ENCODE results near the gene NEURL3. TPM values are rescaled to one million over a fixed set of nuclear protein-coding genes. Genes with fewer than 3 reads are reported as not detected.
"Not testable (repeated sequence)": the region's sequence is repeated elsewhere in the genome, so short reads cannot be mapped to it uniquely, and the experiment has no call there.

The NEURL3 gene, protein sequence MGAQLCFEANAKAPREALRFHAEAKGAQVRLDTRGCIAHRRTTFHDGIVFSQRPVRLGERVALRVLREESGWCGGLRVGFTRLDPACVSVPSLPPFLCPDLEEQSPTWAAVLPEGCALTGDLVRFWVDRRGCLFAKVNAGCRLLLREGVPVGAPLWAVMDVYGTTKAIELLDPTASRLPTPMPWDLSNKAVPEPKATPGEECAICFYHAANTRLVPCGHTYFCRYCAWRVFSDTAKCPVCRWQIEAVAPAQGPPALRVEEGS
- 0.29 TPM for total RNA-seq
- long read RNA-seq, partial matches to known transcripts = 0 of 1 reads
- long read RNA-seq, other reads (novel, unspliced or antisense) = 1 of 1 reads

DNA sequence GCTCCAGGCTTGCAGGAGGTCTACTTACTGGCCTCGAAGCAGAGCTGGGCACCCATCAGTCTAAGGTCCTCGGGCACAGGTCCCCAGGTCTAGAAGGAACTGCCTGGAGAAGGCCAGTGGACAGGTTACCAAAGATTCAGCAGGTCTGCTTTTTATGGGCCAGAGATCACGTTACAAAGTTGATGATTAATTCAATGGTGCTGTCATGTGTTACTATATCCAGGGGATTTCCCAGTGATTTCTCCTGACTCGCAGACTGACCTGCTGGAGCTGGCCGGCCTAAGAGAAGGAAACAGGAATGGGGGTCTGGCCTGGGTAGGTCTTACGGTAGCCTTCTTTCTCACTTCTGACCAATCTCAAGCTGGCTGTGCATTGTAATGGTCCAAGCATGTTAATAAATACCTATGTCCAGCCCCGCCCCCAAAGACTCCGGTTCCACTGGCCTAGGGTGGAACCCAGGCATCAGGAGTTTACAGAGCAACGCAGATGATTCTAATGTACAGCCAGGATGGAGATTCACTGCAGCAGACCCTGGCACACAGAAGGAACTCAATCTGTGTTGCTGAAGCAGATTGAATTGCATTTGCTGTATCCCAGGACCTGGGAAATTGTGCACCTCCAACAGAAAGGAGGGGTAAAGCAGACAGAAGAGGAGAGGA lies at the start of gene NEURL3:
TSS of gene NEURL3 (minus strand) at position 127 of the 659 bp plus-strand sequence. CDS start at position 56, 71 bp downstream.
- Histone ChIP-seq H3K36me3 (no peaks in the 10 kb centered on the region), H3K27me3 (peaks cover 9% of the 10 kb centered on the region), H3K27ac (no peak within 1 kb of the TSS), H3K9me3 (no peaks in the 10 kb centered on the region), H3K4me1 (peaks cover 34% of the 10 kb centered on the region), H3K4me3 (no peak within 1 kb of the TSS)
- TF ChIP-seq, protein P1, sequence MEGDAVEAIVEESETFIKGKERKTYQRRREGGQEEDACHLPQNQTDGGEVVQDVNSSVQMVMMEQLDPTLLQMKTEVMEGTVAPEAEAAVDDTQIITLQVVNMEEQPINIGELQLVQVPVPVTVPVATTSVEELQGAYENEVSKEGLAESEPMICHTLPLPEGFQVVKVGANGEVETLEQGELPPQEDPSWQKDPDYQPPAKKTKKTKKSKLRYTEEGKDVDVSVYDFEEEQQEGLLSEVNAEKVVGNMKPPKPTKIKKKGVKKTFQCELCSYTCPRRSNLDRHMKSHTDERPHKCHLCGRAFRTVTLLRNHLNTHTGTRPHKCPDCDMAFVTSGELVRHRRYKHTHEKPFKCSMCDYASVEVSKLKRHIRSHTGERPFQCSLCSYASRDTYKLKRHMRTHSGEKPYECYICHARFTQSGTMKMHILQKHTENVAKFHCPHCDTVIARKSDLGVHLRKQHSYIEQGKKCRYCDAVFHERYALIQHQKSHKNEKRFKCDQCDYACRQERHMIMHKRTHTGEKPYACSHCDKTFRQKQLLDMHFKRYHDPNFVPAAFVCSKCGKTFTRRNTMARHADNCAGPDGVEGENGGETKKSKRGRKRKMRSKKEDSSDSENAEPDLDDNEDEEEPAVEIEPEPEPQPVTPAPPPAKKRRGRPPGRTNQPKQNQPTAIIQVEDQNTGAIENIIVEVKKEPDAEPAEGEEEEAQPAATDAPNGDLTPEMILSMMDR (IDR thresholded peaks at IDR 0.05) = no peak
- DNase-seq = no peak
- intact Hi-C loops (cut with DNase I) = loop anchor here (5.0 kb wide), 1 partner anchor 98 kb away; no protein-coding TSS in a partner anchor
- no peak for ATAC-seq

DNA sequence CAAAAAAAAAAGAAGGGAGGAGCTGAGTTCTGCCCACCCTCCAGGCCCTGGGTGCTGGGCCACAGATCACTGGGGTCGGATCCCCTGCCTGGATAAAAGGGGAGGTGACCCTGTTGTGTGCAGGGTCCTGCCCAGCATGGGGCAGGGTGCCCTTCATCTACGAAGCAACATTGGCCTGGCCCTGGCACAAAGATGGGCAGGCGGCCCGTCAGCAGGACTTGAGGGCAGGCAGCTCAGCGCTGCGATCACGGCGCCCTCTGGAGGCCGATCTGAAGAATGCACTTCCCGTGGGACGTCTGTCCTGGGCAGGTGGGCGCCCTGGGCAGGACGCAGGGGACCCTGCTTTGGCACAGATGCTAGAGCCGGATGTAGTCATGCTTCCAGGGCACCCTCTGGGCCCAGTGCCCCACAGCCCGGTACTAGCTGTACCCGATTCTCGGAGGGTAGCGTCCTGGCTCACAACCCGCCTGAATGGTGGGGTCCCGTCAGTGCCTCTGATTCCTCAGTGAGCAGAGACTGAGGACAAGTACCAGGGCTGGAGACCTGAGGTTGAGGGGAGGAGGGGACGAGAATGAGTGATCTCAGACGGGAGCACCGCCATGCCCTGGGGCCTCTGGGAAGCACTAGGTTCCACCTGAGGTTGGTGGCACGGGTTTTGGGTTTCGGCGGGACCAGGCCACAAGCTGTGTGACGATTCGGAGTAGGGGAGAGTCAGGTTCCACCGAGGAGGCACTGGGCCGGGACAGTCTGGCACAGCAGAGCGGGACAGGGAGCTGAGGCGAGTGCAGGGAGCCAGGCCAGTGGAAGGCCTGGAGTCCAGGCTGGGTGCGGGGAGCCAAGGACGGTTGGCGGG lies 49.4 kb upstream of the NEURL3 start:
- Histone ChIP-seq H3K27ac (no peak overlapping the region), H3K27me3 (no peaks in the 10 kb centered on the region), H3K4me3 (no peak overlapping the region), H3K9me3 (no peaks in the 10 kb centered on the region), H3K4me1 (peaks cover 9% of the 10 kb centered on the region), H3K36me3 (peaks cover 30% of the 10 kb centered on the region)
- DNase-seq (peak; percentile 85), ATAC-seq (peak; percentile 79)
- intact Hi-C loops (cut with DNase I) = no loop called here
- TF ChIP-seq, protein P1 (IDR thresholded peaks at IDR 0.05) = peak; percentile 96

- DNase-seq; H3K4me1 ChIP-seq; H3K27ac ChIP-seq; intact Hi-C loops (cut with DNase I); ATAC-seq; H3K27me3 ChIP-seq; H3K4me3 ChIP-seq; H3K9me3 ChIP-seq: not testable (repeated sequence)
- peaks cover 36% of the 10 kb centered on the region for H3K36me3 ChIP-seq
Observed at GRCh38 chr2:96553957-96554292, 48.8 kb upstream of the NEURL3 start.

DNA sequence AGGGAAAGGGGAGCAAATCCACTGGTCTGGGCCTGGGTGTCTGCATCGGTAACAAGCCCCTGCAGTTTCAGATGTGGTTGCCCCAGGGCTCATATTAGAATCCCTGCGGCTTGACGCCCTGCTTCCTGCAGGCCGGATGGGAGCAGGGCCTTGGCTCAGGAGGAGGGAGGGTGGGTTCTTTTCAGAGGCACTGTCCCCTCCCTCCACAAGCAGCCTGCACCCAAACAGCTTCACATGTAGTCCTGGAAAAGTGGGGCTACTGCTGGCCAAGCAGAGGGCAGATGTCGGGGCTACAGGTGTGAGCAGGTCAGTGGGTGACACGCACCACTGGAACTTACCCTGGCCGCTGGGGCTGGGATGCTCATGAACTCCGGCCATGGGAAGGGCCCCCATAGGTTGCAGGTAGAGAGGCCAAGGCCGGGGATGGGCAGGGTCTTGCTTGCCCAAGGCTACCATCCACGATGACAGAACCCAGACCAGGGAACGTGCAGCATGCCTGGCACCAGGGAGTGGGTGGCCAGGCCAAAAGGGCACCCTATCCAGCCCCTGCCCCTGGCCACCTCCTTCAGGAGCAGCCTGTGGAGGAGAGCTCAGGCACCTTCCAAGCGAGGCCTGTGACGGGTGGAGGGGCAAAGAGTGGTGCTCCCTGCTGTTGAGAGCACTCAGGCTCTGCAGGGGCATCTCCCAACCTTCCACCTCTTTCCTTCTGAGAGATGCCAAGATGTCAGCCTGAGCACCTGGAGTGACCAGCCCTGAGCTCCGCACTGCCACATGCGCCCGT lies 48.2 kb upstream of the NEURL3 start:
- Histone ChIP-seq H3K27me3 (no peaks in the 10 kb centered on the region), H3K4me1 (peaks cover 9% of the 10 kb centered on the region), H3K27ac (no peak overlapping the region), H3K4me3 (no peak overlapping the region), H3K36me3 (peaks cover 41% of the 10 kb centered on the region), H3K9me3 (no peaks in the 10 kb centered on the region)
- intact Hi-C loops (cut with DNase I) = no loop called here
- no peak for DNase-seq
- no peak for ATAC-seq
- TF ChIP-seq, protein P1 (IDR thresholded peaks at IDR 0.05) = no peak

DNA sequence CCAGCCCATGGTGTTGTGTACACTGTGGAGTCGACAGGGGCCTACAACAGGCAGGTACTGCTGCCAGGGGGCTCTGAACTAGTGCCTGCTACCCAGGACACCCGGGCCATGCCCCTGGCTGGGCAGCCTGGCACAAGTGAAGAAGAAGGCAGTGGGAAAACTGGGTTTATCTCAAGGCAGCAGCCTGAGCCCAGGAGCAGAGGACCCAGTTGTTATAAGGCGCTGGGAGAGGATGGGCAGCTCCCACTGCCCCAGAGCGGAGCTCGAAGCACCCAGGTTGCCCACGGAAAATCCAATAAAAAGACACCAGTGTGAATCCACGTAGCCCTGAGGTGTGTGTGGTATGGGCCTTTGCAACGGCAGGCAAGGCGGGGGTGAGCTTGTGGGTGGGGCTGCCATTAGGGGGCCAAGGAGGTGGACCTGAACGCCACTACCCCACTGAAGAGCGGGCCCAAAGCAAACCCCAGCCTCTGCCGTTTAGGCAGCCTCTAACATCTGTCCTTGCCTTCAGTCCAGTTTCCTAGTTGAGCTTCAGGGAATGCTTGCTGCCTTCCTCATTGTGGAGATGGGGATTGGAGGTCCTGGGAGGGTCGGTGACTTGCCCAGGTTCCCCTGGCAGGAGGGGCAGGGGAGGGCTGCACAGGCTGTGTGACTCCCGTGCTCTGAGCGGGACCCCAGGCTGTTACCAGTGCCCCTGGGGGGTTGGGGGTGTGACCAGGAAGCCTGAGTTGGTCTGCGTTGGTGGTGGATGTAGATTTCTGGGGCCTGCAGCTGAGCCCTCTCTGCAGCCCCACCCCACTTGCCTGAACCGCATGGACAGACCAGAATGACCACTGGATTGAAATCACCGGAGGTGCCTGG lies 47.4 kb upstream of the NEURL3 start:
- H3K4me1 ChIP-seq = peaks cover 12% of the 10 kb centered on the region
- TF ChIP-seq, protein P1 (IDR thresholded peaks at IDR 0.05) = no peak
- no peaks in the 10 kb centered on the region for H3K9me3 ChIP-seq
- ATAC-seq (no peak), DNase-seq (no peak)
- no peaks in the 10 kb centered on the region for H3K27me3 ChIP-seq
- intact Hi-C loops (cut with DNase I) = no loop called here
- no peak overlapping the region for H3K4me3 ChIP-seq
- H3K36me3 ChIP-seq = peaks cover 45% of the 10 kb centered on the region
- H3K27ac ChIP-seq = no peak overlapping the region

Measured in upper lobe of right lung (tissue), 1 donor.